OCI-LY7 (cell line): ENCODE data around the gene SGMS1. TPM values are rescaled to one million over a fixed set of nuclear protein-coding genes. Genes with fewer than 3 reads are reported as not detected.

Source experiments
- BruUV-seq: library from RNA; stranded (reverse); fragments of 400-500 nt; replicated peaks from 2 replicates; lab custom pipeline; 2021; lab: Mats Ljungman, UMichigan
- CTCF ChIA-PET: fragments of 300-600 bp; sonication (Branson Sonifier 250); formaldehyde crosslinking; loops from one replicate; lab custom pipeline; 2022; ENCODE audit warnings: antibody characterized with exemption; ENCODE audit not compliant: unreplicated experiment; lab: Charles Lee
- POLR2A ChIA-PET: fragments of 300-600 bp; sonication (Branson Sonifier 250); formaldehyde crosslinking; loops from one replicate; lab custom pipeline; 2022; ENCODE audit warnings: antibody characterized with exemption; lab: Charles Lee
- DNase-seq: peaks from one replicate; pipeline ENCODE4 v3.0.0-alpha.2; 2015; ENCODE audit warnings: low spot score
- H2AFZ ChIP-seq: fragments of 200-600 bp; sonication (generic), shearing (Covaris generic); 2 replicates; pipeline ENCODE4 v1.6.1; 2014; ENCODE audit warnings: mild to moderate bottlenecking, antibody characterized with exemption, low read length, moderate library complexity
- H3K27ac ChIP-seq: fragments of 200-600 bp; sonication (generic); 2 replicates; pipeline ENCODE4 v1.5.1; 2014; ENCODE audit warnings: mixed run types, low read depth, mild to moderate bottlenecking, moderate library complexity, low read length, inconsistent platforms; ENCODE audit not compliant: poor library complexity, severe bottlenecking
- H3K36me3 ChIP-seq: fragments of 200-600 bp; sonication (generic); 2 replicates; pipeline ENCODE4 v1.6.1; 2014; ENCODE audit warnings: mild to moderate bottlenecking, antibody characterized with exemption, low read length, moderate library complexity, mixed read lengths; ENCODE audit not compliant: insufficient read depth
- H3K4me1 ChIP-seq: fragments of 200-600 bp; sonication (generic); 2 replicates; pipeline ENCODE4 v1.5.1; 2014; ENCODE audit warnings: mild to moderate bottlenecking, low read length; ENCODE audit not compliant: insufficient read depth, poor library complexity, severe bottlenecking
- H3K4me2 ChIP-seq: fragments of 200-600 bp; sonication (generic); 2 replicates; pipeline ENCODE4 v1.6.1; 2014; ENCODE audit warnings: mild to moderate bottlenecking, low read length
- H3K4me3 ChIP-seq: fragments of 200-600 bp; sonication (generic); 2 replicates; pipeline ENCODE4 v1.5.1; 2014; ENCODE audit warnings: mild to moderate bottlenecking, low read depth, low read length; ENCODE audit not compliant: poor library complexity, severe bottlenecking
- H3K79me2 ChIP-seq: fragments of 200-600 bp; sonication (generic); 2 replicates; pipeline ENCODE4 v1.6.1; 2016; ENCODE audit warnings: low read depth, mild to moderate bottlenecking, low read length, moderate library complexity, mixed read lengths; ENCODE audit not compliant: insufficient read depth
- H3K9me2 ChIP-seq: fragments of 200-600 bp; sonication (generic); 2 replicates; pipeline ENCODE4 v1.6.1; 2016; ENCODE audit warnings: mild to moderate bottlenecking, low read length, mixed read lengths; ENCODE audit not compliant: insufficient read depth
- H3K9me3 ChIP-seq: fragments of 200-600 bp; sonication (generic); 2 replicates; pipeline ENCODE4 v1.6.1; 2014; ENCODE audit warnings: mild to moderate bottlenecking, mixed run types, low read length, mixed read lengths
- H4K20me1 ChIP-seq: fragments of 200-600 bp; sonication (generic); 2 replicates; pipeline ENCODE4 v1.6.1; 2014; ENCODE audit warnings: mild to moderate bottlenecking, antibody characterized with exemption, low read length, moderate library complexity, mixed read lengths; ENCODE audit not compliant: insufficient read depth
- CTCF ChIP-seq: fragments of 200-600 bp; sonication (generic); conservative IDR thresholded peaks from 2 replicates; pipeline ENCODE4 v1.5.1; 2014; ENCODE audit warnings: mild to moderate bottlenecking, antibody characterized with exemption, low read length, moderate library complexity, mixed read lengths
- EZH2phosphoT487 ChIP-seq: fragments of 200-600 bp; sonication (generic); IDR thresholded peaks from 2 replicates; pipeline ENCODE4 v1.6.1; 2018; ENCODE audit warnings: low read depth, borderline replicate concordance, mild to moderate bottlenecking, mixed run types, antibody characterized with exemption, low read length, moderate library complexity, mixed read lengths
- intact Hi-C: fragments of 100-400 bp; cut with micrococcal nuclease; formaldehyde crosslinking; loops from one replicate; pipeline ENCODE4 v1.10.0; 2022; ENCODE audit not compliant: unreplicated experiment
- total RNA-seq, 2 experiments: library from RNA; depleted of rRNA in 1 of 2; stranded (reverse); fragments of >200 nt in 1 of 2; shearing (Covaris generic) in 1 of 2; gene quantifications; 2 replicates each; pipeline ENCODE4 v1.2.3, GENCODE V29; 2014 to 2022

SGMS1 gene
- total RNA-seq, 2 experiments from 2014 or later = 45.4 to 57.5 TPM

GRCh38 chr10:50394832-50395231, 228.9 kb downstream of the SGMS1 start:
- ChIA-PET CTCF (no interaction called here), POLR2A (interaction anchor here (1.5 to 1.6 kb wide), 2 partner anchors 9 to 21 kb away, joined by 4 to 7 read pairs; no protein-coding TSS in a partner anchor)
- Histone ChIP-seq H3K4me2 (no peak overlapping the region), H2AFZ (no peak overlapping the region), H3K4me1 (no peaks in the 10 kb centered on the region), H4K20me1 (no peaks in the 10 kb centered on the region), H3K9me2 (no peaks in the 10 kb centered on the region), H3K79me2 (no peaks in the 10 kb centered on the region), H3K27ac (no peak overlapping the region), H3K36me3 (no peaks in the 10 kb centered on the region), H3K4me3 (no peak overlapping the region), H3K9me3 (no peaks in the 10 kb centered on the region)
- intact Hi-C loops = no loop called here
- no peak for TF ChIP-seq EZH2phosphoT487
- TF ChIP-seq CTCF = no peak
- BruUV-seq = no TSS peak
- no peak for DNase-seq

GRCh38 chr10:50393784-50394467, 229.8 kb downstream of the SGMS1 start:
- Histone ChIP-seq H3K4me3 (no peak overlapping the region), H2AFZ (no peak overlapping the region), H3K27ac (no peak overlapping the region), H3K9me2 (no peaks in the 10 kb centered on the region), H3K9me3 (no peaks in the 10 kb centered on the region), H3K79me2 (no peaks in the 10 kb centered on the region), H3K4me1 (no peaks in the 10 kb centered on the region), H3K4me2 (no peak overlapping the region), H3K36me3 (no peaks in the 10 kb centered on the region), H4K20me1 (no peaks in the 10 kb centered on the region)
- TF ChIP-seq EZH2phosphoT487 = no peak
- TF ChIP-seq CTCF = no peak
- ChIA-PET POLR2A (interaction anchor here (1.6 kb wide), 1 partner anchor 10 kb away, joined by 7 read pairs; no protein-coding TSS in a partner anchor), CTCF (no interaction called here)
- DNase-seq = no peak
- BruUV-seq = no TSS peak
- intact Hi-C loops = no loop called here
